HCT116 (cell line): ENCODE data around the gene TEN1. TPM values are rescaled to one million over a fixed set of nuclear protein-coding genes. Genes with fewer than 3 reads are reported as not detected.

ENCODE experiments used
- ATAC-seq: fragments of 200-7000 bp; cut with Tn5 transposase; 2 replicates; pipeline ENCODE4 v1.9.1; 2020; ENCODE audit warnings: mild to moderate bottlenecking, moderate library complexity
- BruUV-seq: library from RNA; stranded (reverse); fragments of 400-500 nt; replicated peaks from 2 replicates; lab custom pipeline; 2021; lab: Mats Ljungman, UMichigan
- CTCF ChIA-PET: fragments of 300-600 bp; sonication (Branson Sonifier 250); formaldehyde crosslinking; loops from one replicate; lab custom pipeline; 2021; ENCODE audit warnings: antibody characterized with exemption; lab: Charles Lee
- POLR2A ChIA-PET: fragments of 300-600, 350-600 bp; sonication (Branson Sonifier 250); formaldehyde crosslinking; loops from one replicate; lab custom pipeline; 2021; ENCODE audit warnings: antibody characterized with exemption; lab: Charles Lee
- RAD21 ChIA-PET, 2 experiments: fragments of 300-600 bp; sonication (Branson Sonifier 250); formaldehyde crosslinking; loops; one replicate each; lab custom pipeline; 2023; ENCODE audit warnings: low total read pairs in 2 of 2; ENCODE audit not compliant: uncharacterized antibody in 2 of 2, unreplicated experiment in 2 of 2, low non-redundant PET in 1 of 2; lab: Charles Lee
- DNase-seq: peaks from one replicate; pipeline ENCODE4 v3.0.0-alpha.2; 2010; ENCODE audit warnings: low read depth, low spot score
- H2AFZ ChIP-seq: fragments of 200-600 bp; shearing (Covaris generic), sonication (generic); 2 replicates; pipeline ENCODE4 v1.6.1; 2017; ENCODE audit warnings: low read depth, mixed run types, mixed read lengths, antibody characterized with exemption, low read length; ENCODE audit not compliant: poor library complexity, severe bottlenecking
- H3K27ac ChIP-seq: 2 replicates; pipeline ENCODE4 v1.5.1; 2012; ENCODE audit warnings: low read depth, low read length
- H3K27me3 ChIP-seq: fragments of 200-600 bp; sonication (generic); 2 replicates; pipeline ENCODE4 v1.6.1; 2016; ENCODE audit warnings: mixed run types, low read length, mixed read lengths; ENCODE audit not compliant: insufficient read depth
- H3K36me3 ChIP-seq, 2 experiments: fragments of 200-500 bp in 1 of 2; fragments of 200-600 bp in 1 of 2; sonication (Bioruptor generic) in 1 of 2; sonication (generic) in 1 of 2; 2 replicates each; pipeline versions ENCODE4 v1.5.1 to v1.6.1; 2014 to 2016; ENCODE audit warnings: low read length in 2 of 2, inconsistent platforms in 1 of 2, mixed read lengths in 1 of 2, mixed run types in 1 of 2; ENCODE audit not compliant: insufficient read depth in 2 of 2, control insufficient read depth in 1 of 2
- H3K4me1 ChIP-seq, 2 experiments: fragments of 200-600 bp in 1 of 2; sonication (generic) in 1 of 2; 2 replicates each; pipeline versions ENCODE4 v1.5.1 to v1.6.1; 2012 to 2017; ENCODE audit warnings: low read length in 2 of 2, inconsistent platforms in 1 of 2, mild to moderate bottlenecking in 1 of 2, mixed read lengths in 1 of 2, mixed run types in 1 of 2, moderate library complexity in 1 of 2; ENCODE audit not compliant: insufficient read depth in 2 of 2, control insufficient read depth in 1 of 2
- H3K4me2 ChIP-seq: fragments of 200-600 bp; sonication (generic); 2 replicates; pipeline ENCODE4 v1.6.1; 2017; ENCODE audit warnings: mixed run types, low read length, mixed read lengths
- H3K4me3 ChIP-seq, 2 experiments: fragments of 200-600 bp in 1 of 2; sonication (generic) in 1 of 2; replicated peaks in 1 of 2; 2 replicates each; pipeline ENCODE4 v1.5.1; 2011 to 2016; ENCODE audit warnings: low read length in 2 of 2, control low read depth in 1 of 2, low read depth in 1 of 2, mild to moderate bottlenecking in 1 of 2, mixed read lengths in 1 of 2, mixed run types in 1 of 2
- H3K79me2 ChIP-seq: fragments of 200-600 bp; sonication (generic); 2 replicates; pipeline ENCODE4 v1.6.1; 2017; ENCODE audit warnings: mild to moderate bottlenecking, mixed run types, low read length, moderate library complexity, mixed read lengths; ENCODE audit not compliant: insufficient read depth
- H3K9ac ChIP-seq: fragments of 200-600 bp; sonication (generic); 2 replicates; pipeline ENCODE4 v1.6.1; 2016; ENCODE audit warnings: low read length, mixed read lengths
- H3K9me2 ChIP-seq: fragments of 200-600 bp; sonication (generic), shearing (Covaris generic); 2 replicates; pipeline ENCODE4 v1.6.1; 2017; ENCODE audit warnings: mixed run types, mild to moderate bottlenecking, moderate library complexity; ENCODE audit not compliant: insufficient read depth
- H3K9me3 ChIP-seq, 2 experiments: fragments of 200-500 bp in 1 of 2; fragments of 200-600 bp in 1 of 2; sonication (Bioruptor generic) in 1 of 2; sonication (generic) in 1 of 2; 2 replicates each; pipeline ENCODE4 v1.6.1; 2014 to 2017; ENCODE audit warnings: low read length in 2 of 2, mixed read lengths in 2 of 2, inconsistent platforms in 1 of 2, low read depth in 1 of 2, mild to moderate bottlenecking in 1 of 2, mixed run types in 1 of 2, moderate library complexity in 1 of 2; ENCODE audit not compliant: control insufficient read depth in 1 of 2, insufficient read depth in 1 of 2
- H4K20me1 ChIP-seq: fragments of 200-600 bp; sonication (generic), shearing (Covaris generic); 2 replicates; pipeline ENCODE4 v1.6.1; 2017; ENCODE audit warnings: mixed run types, mild to moderate bottlenecking, moderate library complexity; ENCODE audit not compliant: insufficient read depth
- CEBPB ChIP-seq: IDR thresholded peaks from 2 replicates; pipeline ENCODE4 v1.6.1; 2012; ENCODE audit warnings: low read depth
- CTCF ChIP-seq, 3 experiments: fragments of 200-600 bp in 1 of 3; sonication (generic) in 1 of 3; IDR thresholded peaks in 2 of 3; conservative IDR thresholded peaks in 1 of 3; 2 replicates each; pipeline ENCODE4 v1.5.1; 2012 to 2017; ENCODE audit warnings: low read depth in 2 of 3, low read length in 2 of 3, antibody characterized with exemption in 1 of 3, borderline replicate concordance in 1 of 3, control low read depth in 1 of 3, mild to moderate bottlenecking in 1 of 3, mixed read lengths in 1 of 3, mixed run types in 1 of 3, moderate library complexity in 1 of 3; ENCODE audit not compliant: insufficient read depth in 1 of 3
- EZH2phosphoT487 ChIP-seq: fragments of 200-600 bp; IDR thresholded peaks from 2 replicates; pipeline ENCODE4 v1.6.1; 2018; ENCODE audit warnings: antibody characterized with exemption, borderline replicate concordance
- JUND ChIP-seq: IDR thresholded peaks from 2 replicates; pipeline ENCODE4 v1.6.1; 2012
- MAX ChIP-seq: IDR thresholded peaks from 2 replicates; pipeline ENCODE4 v1.6.1; 2012
- POLR2A ChIP-seq: IDR thresholded peaks from 2 replicates; pipeline ENCODE4 v1.7.0; 2011; ENCODE audit warnings: borderline replicate concordance; ENCODE audit not compliant: insufficient read depth, insufficient read length; ENCODE audit errors: extremely low read depth
- SP1 ChIP-seq: IDR thresholded peaks from 2 replicates; pipeline ENCODE4 v1.6.1; 2012; ENCODE audit warnings: low read depth
- TCF7L2 ChIP-seq: IDR thresholded peaks from 2 replicates; pipeline ENCODE4 v1.7.0; 2011; ENCODE audit warnings: borderline replicate concordance, inconsistent platforms; ENCODE audit not compliant: insufficient read depth, insufficient read length; ENCODE audit errors: extremely low read depth
- ZNF274 ChIP-seq: fragments of 200-500 bp; sonication (Bioruptor generic); IDR thresholded peaks from 2 replicates; pipeline ENCODE4 v1.6.1; 2014; ENCODE audit warnings: mild to moderate bottlenecking, low read depth, low read length, inconsistent platforms
- intact Hi-C: fragments of 100-400 bp; cut with micrococcal nuclease; formaldehyde crosslinking; loops from 2 replicates; pipeline ENCODE4 v1.10.0; 2022
- total RNA-seq: library from RNA; stranded (reverse); gene quantifications from one replicate; pipeline ENCODE4 v1.2.1, GENCODE V29; 2021; ENCODE audit not compliant: unreplicated experiment

The TEN1 gene
- total RNA-seq, 1 experiment from 2014 or later, result 18.5 TPM

GRCh38 chr17:76032073-76032779, 53.2 kb downstream of the TEN1 start:
- BruUV-seq, result no TSS peak
- CTCF ChIA-PET, result interaction anchor here (0.5 to 1.2 kb wide), 4 partner anchors 18 to 258 kb away, joined by 3 read pairs; no protein-coding TSS in a partner anchor
- no peak for TF ChIP-seq CEBPB
- TF ChIP-seq CTCF (IDR thresholded peaks at IDR 0.05 in 2 of 3, conservative IDR thresholded peaks at IDR 0.05 in 1 of 3; ENCODE audit: borderline replicate concordance in 1 of 3, insufficient read depth in 1 of 3, low read depth in 2 of 3, low read length in 2 of 3), result peak in 2 of 3 experiments; percentile 35 to 38; a peak in 4 of 6 replicates
- no peak overlapping the region for H3K4me2 ChIP-seq
- no peak overlapping the region for H3K9ac ChIP-seq
- H3K27ac ChIP-seq, result no peak overlapping the region
- intact Hi-C loops, result no loop called here
- H2AFZ ChIP-seq, result no peak overlapping the region
- ATAC-seq (no peak), DNase-seq (no peak)
- H3K9me2 ChIP-seq, result no peaks in the 10 kb centered on the region
- no peaks in the 10 kb centered on the region for H3K27me3 ChIP-seq
- peaks cover 4% of the 10 kb centered on the region; the same call in 1 of the 2 replicates for H3K79me2 ChIP-seq
- no peak overlapping the region for H3K4me3 ChIP-seq
- no peaks in the 10 kb centered on the region for H3K36me3 ChIP-seq
- H4K20me1 ChIP-seq, result no peaks in the 10 kb centered on the region
- RAD21 ChIA-PET, result interaction anchor here in 1 of 2 experiments (0.6 kb wide), 1 partner anchor 320 kb away, joined by 7 read pairs; no protein-coding TSS in a partner anchor
- no peaks in the 10 kb centered on the region for H3K9me3 ChIP-seq
- H3K4me1 ChIP-seq, result peaks cover 45 to 47% of the 10 kb centered on the region in 2 experiments
- POLR2A ChIA-PET, result no interaction called here

- Histone ChIP-seq H3K79me2 (no peaks in the 10 kb centered on the region), H4K20me1 (no peaks in the 10 kb centered on the region), H3K4me3 (no peak overlapping the region), H2AFZ (no peak overlapping the region), H3K4me1 (peaks cover 41 to 42% of the 10 kb centered on the region in 2 experiments), H3K9ac (no peak overlapping the region), H3K27ac (no peak overlapping the region), H3K27me3 (no peaks in the 10 kb centered on the region), H3K36me3 (no peaks in the 10 kb centered on the region), H3K9me2 (no peaks in the 10 kb centered on the region), H3K4me2 (no peak overlapping the region), H3K9me3 (no peaks in the 10 kb centered on the region)
- RAD21 ChIA-PET, result interaction anchor here in 1 of 2 experiments (0.6 kb wide), 1 partner anchor 319 kb away, joined by 7 read pairs; no protein-coding TSS in a partner anchor
- ATAC-seq (no peak), DNase-seq (no peak)
- intact Hi-C loops, result no loop called here
- POLR2A ChIA-PET, result interaction anchor here (0.9 kb wide), 1 partner anchor 27 kb away, joined by 6 read pairs; no protein-coding TSS in a partner anchor
- TF ChIP-seq MAX, result no peak
- TF ChIP-seq EZH2phosphoT487, result no peak
- TF ChIP-seq POLR2A, result no peak
- no peak for TF ChIP-seq JUND
- no peak for TF ChIP-seq ZNF274
- no peak for TF ChIP-seq TCF7L2
- TF ChIP-seq SP1, result no peak
- no TSS peak for BruUV-seq
- CTCF ChIA-PET, result interaction anchor here (0.5 to 1.2 kb wide), 3 partner anchors 19 to 247 kb away, joined by 3 read pairs; no protein-coding TSS in a partner anchor
Observed at GRCh38 chr17:76032780-76033108, 53.7 kb downstream of the TEN1 start.
